Measurements from ENCODE around the gene RNU5B-1.
"Not testable (repeated sequence)": the region's sequence is repeated elsewhere in the genome, so short reads cannot be mapped to it uniquely, and the experiment has no call there.

RNU5B-1 gene

DNA sequence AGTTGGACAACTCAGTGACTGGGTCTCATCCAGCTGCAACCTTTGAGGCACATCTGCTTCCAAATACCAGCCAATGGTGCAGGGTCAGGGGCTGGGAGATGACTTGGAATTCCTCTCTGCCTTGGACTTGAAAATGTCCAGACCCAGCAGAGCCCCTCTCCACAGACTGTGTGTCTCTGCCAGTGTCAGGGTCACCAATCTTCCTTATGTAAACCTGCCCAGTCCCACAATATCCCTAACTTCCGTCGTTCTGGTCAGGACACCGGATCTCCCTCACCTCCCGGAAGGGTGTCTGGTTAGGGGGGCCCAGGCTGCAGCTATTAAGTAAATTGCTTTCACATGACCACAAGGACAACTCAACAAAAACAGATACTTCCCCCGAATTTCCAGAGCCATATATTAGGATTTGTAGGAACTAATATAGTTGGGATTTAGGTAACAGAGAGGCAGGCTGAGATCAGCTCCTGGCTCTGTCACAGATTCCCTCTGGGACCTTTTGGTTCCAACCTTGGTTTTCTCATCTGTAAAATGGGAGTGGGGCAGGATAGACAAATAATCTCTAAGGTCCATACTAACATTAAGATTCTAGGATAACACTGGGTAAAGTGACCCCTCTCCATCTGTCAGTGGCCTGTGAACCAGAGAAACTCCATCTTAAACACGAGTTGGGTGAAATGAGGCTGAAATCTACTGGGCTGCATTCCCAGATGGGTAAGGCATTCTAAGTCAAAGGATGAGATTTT lies 42.5 kb downstream of the RNU5B-1 start:
- DNase-seq, result no peak

DNA sequence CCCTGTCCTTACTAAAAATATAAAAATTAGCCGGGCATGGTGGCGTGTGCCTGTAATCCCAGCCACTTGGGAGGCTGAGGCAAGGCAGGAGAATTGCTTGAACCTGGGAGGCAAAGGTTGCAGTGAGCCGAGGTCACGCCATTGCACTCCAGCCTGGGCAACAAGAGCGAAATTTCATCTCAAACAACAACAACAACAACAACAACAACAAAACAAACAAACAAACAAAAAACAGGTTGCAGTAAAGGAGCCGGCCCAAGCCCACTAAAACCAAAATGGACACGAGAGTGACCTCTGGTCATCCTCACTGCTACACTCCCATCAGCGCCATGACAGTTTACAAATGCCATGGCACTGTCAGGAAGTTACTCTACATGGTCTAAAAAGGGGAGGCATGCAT lies 43.3 kb downstream of the RNU5B-1 start:
- not testable (repeated sequence) for DNase-seq

DNA sequence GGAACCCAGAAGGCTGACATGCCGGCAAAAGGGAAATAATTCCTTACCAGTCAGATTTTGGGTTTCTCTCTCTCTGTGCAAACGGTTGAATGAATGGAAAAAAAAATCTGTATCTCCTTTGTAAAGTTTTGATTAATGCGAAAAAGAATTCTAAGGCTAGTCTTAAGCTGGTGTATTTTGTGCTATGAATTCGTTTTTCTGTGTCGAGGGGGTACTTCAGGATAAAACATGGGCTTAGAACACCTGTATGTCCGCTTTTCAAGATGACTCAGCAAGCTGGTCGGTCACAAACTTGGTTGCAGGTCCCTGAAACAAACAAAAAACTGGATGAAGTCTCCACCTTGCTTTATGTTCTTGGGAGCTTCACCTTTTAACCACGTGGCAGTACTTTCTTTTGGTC lies 44.9 kb downstream of the RNU5B-1 start:
- DNase-seq, result no peak

DNA sequence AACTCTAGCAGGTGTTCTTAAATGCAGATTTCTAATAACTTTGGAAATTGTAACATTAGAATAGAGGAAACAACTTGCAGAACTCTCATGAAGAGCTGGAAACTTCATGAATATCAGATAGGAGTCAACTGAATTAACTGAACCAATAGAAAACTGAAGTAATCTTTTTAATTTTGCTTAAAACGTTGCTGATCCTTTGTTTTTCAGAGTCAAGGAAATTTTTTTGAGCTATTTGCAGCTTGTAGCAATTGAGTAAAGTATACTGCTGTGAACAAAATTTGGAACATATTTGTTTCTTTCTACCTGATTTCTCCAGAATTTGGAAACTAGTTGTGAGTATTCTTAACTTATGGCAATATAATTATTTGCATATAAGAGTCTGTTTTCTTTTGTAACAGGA lies 47.5 kb downstream of the RNU5B-1 start:
- not testable (repeated sequence) for DNase-seq

Data from NCI-H1694 (cell line).